ENCODE data around the gene PYURF.

PYURF gene

DNA sequence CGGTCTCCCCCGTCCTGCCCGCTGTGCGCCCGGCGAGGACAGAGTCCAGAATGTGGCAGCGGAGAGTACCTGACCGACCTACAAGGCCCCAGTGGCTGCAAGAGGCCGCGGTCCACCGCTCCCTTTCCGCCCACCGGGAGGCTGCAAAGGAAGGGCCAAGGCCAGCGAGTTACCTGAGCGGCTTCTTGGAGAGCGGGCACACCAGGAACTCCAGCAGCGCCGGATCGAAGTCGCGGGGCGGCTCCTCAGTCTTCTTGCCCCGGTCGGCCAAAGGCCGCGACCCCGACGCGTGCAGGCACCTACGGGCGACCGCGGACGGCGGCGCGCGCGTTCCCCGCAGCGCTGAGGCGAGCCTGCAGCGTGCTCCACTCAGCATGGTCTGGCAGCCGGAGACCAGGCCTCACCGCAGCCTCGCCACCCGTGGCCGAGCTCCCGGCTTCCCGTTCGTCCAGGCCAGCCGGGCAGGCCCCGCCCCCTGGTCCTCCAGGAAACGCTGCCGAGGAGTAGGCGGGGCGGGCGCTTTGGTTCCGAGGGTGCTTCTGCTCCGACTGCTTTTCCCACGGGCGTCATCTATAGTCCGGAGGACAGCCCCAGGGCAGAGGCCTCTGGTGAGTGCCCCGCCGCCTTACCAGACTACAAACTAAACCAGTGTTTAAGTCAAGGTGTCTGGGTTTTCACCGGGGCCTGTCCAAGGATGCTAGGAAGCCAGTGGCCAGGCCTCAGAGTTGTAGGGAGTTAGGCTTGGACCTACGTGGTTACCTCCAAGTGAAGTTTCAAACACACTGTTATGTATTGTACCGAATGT is at the start of gene PYURF:
PYURF (minus strand) TSS at position 452 of the 805 bp plus-strand sequence; CDS start at position 376, 76 bp downstream.
- peak; percentile 77 to 78 for DNase-seq

DNA sequence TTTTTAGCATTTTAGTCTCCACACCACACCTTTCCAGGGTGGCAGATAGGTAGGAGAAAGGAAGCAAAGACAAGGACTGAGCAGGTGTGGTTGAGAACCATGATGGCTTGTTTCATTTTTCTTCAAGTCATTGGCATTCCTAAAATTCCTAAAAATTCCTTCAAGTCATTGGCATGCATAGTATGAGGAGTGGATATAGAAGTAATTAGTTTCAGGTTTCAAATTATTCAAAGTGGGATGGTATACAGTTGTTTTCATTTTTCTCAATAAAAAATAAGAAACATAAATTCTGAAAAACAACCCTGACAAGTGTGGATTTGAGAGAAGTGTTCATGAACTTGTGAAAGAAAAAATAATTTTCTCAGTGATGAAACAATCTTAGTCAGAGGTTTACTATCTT is 46.4 kb upstream of the PYURF start:
- no peak for DNase-seq

GRCh38 chr4:88567591-88567990 is 44.0 kb upstream of the PYURF start:
- DNase-seq: no peak

GRCh38 chr4:88549815-88550214 is 26.2 kb upstream of the PYURF start:
- no peak for DNase-seq

DNA sequence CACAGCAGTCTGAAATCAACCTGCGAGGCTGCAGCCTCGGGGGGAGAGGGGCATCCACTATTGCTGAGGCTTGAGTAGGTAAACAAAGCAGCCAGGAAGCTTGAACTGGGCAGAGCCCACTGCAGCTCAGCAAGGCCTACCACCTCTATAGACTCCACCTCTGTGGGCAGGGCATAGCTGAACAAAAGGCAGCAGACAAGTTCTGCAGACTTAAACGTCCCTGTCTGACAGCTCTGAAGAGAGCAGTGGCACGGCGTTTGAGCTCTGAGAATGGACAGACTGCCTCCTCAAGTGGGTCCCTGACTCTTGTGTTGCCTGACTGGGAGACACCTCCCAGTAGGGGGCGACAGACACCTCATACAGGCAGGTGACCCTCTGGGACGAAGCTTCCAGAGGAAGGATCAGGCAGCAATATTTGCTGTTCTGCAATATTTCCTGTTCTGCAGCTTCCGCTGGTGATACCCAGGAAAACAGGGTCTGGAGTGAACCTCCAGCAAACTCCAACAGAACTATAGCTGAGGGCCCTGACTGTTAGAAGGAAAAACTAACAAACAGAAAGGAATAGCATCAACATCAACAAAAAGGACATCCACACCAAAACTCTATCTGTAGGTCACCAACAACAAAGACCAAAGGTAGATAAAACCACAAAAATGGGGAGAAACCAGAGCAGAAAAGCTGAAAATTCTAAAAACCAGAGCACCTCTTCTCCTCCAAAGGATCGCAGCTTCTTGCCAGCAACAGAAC is 15.9 kb upstream of the PYURF start:
- peak; percentile 75 to 76 for DNase-seq

- no peak for DNase-seq
Observed at GRCh38 chr4:88537709-88538108, 14.1 kb upstream of the PYURF start.

DNA sequence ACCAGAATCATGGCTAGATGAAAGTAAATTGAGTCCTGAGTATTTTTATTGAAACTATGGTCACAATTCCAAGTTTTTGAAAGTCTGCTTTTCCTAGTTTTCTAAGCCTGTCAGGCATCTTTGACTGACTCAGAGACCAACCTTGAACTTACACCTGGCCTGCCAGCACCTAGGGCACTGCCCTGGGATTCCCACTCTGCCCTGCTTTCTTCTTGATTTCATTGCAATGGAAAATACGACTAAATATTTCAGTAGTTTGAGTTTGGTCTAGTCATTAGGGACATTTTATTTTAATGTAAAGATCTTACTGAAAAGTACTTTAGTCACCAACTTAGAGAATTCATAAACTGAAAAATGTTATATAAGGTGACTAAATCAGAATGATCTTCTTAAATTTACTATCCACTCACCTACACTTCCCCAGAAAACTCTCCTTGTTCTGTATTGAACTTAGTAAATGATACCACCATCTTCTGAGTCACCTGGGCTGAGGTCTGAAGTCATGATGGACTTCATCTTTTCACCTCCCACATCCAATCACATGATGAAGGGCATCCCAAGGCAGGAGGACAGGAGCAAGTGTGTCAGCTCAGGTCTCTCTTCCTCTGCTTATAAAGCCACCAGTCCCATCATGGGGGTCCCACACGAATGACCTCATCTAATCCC is 11.6 kb upstream of the PYURF start:
- no peak for DNase-seq

- DNase-seq: no peak
Observed at GRCh38 chr4:88533937-88534750, 10.6 kb upstream of the PYURF start.

- no peak for DNase-seq
Observed at GRCh38 chr4:88533088-88533790, 9.7 kb upstream of the PYURF start.

DNA sequence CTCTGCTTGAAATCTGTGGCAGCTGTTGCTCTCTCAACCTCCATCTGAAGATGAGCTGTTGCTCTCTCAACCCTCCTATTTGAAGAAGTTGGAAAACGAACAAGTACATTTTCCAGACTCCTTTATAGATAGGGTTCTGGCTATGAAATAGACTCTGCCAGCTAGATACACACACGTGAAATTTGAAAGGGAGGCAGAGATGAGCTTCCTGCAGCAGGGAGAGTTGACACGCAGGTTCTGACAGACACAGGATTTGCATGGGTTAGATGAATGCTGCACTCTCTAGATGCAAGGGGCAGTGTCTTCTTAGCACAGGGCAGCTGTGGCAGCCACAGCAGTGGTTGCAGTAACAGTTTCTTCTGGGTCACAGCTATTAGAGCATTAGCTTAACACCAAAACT is 8.0 kb upstream of the PYURF start:
- DNase-seq: no peak

DNA sequence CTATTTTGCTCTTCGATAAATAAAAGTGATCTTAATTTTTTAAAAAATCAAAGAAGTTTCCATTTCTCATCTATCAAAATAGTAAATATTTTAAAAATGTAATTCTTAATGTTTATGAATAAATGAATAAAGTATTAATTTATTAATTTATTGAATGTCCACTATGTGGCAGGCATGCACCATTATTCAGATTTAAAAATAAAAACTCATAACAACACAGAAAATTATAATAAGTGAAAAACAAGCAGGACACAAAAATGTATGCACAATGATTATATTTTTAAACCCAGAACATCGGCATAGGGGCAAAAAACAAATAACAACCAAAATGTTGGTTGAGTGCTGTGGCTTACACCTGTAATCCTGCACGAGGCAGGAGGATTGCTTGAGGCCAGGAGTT is 5.3 kb upstream of the PYURF start:
- no peak for DNase-seq

DNA sequence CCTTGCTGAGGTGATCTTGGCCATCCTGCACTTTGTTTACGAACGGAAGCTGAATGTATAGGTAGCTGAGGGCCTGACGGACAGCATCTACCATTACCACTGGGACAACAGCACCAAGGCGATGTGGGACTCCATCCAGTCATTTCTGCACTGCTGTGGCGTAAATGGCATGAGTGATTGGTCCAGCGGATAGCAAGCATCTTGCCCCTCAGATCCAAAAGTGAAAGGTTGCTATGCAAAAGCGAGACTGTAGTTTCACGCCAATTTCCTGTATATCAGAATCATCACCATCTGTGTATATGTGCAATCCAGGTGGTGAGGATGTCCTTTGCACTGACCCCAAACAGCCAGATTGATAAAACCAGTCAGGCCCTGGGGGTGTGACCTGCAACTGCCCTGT is 4.2 kb upstream of the PYURF start:
- no peak for DNase-seq

DNA sequence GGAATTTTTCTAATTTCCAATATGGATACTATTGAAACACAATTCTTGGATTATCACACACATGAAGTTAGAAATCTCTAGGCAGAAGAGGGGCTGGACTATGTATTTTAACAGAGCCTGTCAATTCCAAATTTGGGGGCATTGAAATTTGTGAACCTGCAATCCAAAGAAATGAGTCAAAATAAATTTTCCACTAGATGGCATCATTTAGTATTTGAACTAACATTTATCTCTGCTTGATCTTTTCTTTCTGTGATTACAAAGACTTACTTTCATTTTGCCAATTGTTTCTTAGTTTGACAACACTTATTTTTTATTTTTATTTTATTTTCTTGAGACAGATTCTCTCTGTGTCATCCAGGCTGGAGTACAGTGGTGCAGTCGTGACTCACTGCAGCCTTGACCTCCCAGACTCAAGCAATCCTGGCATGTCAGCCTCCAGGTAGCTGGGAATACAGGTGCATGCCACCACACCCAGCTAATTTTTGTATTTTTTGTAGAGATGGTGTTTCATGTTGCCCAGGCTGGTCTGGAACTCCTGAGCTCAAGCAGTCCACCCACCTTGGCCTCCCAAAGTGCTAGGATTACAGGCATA is 2.7 kb upstream of the PYURF start:
- peak in 1 of 2 donors; percentile 61 for DNase-seq

GRCh38 chr4:88524171-88524570 is 595 bp upstream of the PYURF start:
- DNase-seq: no peak

DNA sequence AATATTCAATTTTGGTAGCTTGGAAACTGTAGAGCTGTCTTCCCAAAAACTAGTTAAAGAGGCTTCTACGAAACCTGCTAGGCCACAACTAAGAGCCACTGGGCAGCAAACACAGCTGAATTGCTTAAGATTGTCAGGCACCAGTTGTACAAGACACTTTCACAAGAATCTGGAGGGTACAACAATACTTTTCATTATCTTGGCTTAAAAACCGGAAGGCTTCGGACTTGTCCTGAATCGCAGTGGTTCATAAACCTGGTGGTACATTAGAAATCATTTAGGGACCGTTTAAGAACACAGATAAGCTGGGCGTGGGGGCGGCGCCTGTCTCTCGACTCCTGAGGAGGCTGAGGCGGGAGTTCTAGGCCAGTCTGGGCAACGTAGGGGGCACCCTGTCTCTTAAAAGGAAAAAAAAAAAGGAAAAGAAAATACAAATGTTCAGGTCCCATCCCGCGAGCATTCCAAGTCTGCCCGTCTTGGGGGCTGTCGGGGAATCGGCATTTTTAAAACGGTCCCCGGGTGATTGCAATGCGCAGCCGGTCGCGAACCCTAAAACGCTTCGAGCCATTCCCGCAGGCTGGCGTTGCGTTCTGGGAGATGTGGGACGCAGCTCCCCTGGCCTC is 763 bp downstream of the PYURF start:
- peak in 1 of 2 donors; percentile 10 for DNase-seq

DNA sequence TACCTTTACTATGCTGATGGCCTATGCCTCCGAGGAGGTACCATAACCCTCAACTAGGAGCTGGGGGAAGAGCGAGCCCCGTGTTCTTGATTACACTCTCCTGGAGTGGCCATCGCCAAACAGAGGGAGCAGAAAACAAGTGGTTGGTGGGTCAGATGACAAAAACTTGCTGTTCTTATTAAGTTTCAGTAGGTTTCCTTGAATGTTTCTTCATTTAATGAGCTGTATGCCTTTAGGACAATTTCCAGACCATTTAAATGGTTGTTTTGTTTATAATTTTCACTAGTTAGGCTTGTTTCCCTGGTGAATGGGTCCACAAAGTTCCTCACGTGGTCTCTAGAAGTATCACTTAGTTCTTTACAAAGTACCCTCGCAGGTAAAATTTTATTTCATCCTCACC is 4.7 kb downstream of the PYURF start:
- DNase-seq: no peak

DNA sequence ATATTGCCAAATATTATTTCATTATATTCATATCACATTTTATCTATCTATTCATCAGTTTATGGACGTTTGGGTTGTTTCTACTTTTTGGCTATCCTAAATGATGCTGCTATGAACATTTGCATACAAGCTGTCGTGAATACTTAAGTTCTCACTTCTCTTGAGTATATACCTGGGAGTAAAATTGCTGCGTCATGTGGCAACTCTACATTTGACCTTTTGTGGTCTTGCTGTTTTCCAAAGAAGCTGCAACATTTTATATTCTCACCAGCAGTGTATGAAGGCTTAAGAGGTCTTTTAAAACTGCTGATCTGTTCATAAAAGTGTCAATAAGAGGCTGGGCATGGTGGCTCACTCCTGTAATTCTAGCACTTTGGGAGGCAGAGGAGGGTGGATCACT is 5.8 kb downstream of the PYURF start:
- no peak for DNase-seq

- no peak for DNase-seq
Observed at GRCh38 chr4:88516746-88517145, 6.8 kb downstream of the PYURF start.

DNA sequence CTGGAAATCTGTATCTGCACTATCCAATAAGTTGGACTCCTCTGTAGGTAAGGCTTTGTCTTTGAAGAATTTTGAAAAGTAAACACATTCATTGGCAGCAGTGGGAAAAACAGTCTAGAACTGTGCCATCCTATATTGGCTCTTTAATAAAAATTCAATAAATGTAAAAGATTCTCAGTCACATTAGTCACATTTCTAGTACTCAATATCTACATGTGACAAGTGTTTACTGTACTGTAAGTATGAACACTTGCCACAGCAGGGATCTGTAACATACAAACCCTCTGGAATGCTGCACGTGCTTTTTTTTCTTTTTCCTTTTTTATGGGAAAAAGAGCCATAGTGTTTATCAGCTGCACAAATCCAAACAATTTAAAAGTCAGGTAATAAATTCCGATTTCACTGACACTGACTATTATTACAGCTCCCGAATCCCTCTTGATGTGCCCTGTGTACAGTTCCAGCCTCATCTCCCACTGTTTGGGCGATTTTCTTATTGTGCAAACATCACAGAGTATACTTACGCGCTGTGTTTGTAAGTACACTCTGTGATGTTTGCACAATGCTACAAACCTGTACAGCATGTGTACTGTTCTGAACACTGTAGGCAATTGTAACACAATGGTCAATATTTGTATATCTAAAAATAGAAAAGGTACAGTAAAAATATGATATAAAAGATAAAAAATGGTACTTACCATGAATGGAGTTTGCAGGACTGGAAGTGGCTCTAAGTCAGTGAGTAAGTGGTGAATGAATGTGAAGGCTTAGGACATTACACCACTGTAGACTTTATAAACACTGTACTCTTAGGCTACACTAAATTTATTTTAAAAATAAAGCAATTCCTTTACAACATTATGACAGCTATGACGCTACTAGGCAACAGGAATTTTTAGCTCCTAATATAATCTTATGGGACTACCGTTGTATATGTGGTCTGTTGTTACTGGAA is 8.7 kb downstream of the PYURF start:
- DNase-seq: no peak

- no peak for DNase-seq
Observed at GRCh38 chr4:88511236-88511635, 12.3 kb downstream of the PYURF start.
